IMR-90 (cell line): ENCODE data around the gene SENP2.

Experiments used
- BHLHE40 ChIP-seq: fragments of 150-350 bp; IDR thresholded peaks from 2 replicates; pipeline ENCODE4 v1.6.1; 2016; ENCODE audit warnings: mild to moderate bottlenecking, low read depth, low read length
- CHD1 ChIP-seq: IDR thresholded peaks from 2 replicates; pipeline ENCODE4 v1.6.1; 2012; ENCODE audit warnings: low read depth, low read length, improper control_type of control experiment
- ELK1 ChIP-seq: fragments of 150-350 bp; IDR thresholded peaks from 2 replicates; pipeline ENCODE4 v1.6.1; 2016; ENCODE audit warnings: low read depth, mild to moderate bottlenecking, low read length, moderate library complexity, borderline replicate concordance
- FOS ChIP-seq: fragments of 150-350 bp; IDR thresholded peaks from 2 replicates; pipeline ENCODE4 v1.6.1; 2016; ENCODE audit warnings: low read depth, low read length
- MAFK ChIP-seq: IDR thresholded peaks from 2 replicates; pipeline ENCODE4 v1.6.1; 2012; ENCODE audit warnings: low read depth, low read length, improper control_type of control experiment
- MXI1 ChIP-seq: IDR thresholded peaks from 2 replicates; pipeline ENCODE4 v1.6.1; 2012; ENCODE audit warnings: low read depth, mild to moderate bottlenecking, low read length, moderate library complexity, borderline replicate concordance
- NFE2L2 ChIP-seq: fragments of 150-350 bp; IDR thresholded peaks from 2 replicates; pipeline ENCODE4 v1.6.1; 2016; ENCODE audit warnings: low read depth, mild to moderate bottlenecking, low read length
- POLR2A ChIP-seq: IDR thresholded peaks from 2 replicates; pipeline ENCODE4 v1.6.1; 2012; ENCODE audit warnings: mild to moderate bottlenecking, low read depth, low read length
- SMC3 ChIP-seq: fragments of 150-350 bp; IDR thresholded peaks from 2 replicates; pipeline ENCODE4 v1.6.1; 2016; ENCODE audit warnings: low read depth, mild to moderate bottlenecking, antibody characterized with exemption, low read length, moderate library complexity
- TF ChIP-seq, protein P1 (sequence below): conservative IDR thresholded peaks from 2 replicates; pipeline ENCODE4 v1.5.1; 2012; ENCODE audit warnings: mild to moderate bottlenecking, low read depth, low read length, improper control_type of control experiment

GRCh38 chr3:185586686-185587039 is 568 bp downstream of the SENP2 start:
- TF ChIP-seq, protein P1, sequence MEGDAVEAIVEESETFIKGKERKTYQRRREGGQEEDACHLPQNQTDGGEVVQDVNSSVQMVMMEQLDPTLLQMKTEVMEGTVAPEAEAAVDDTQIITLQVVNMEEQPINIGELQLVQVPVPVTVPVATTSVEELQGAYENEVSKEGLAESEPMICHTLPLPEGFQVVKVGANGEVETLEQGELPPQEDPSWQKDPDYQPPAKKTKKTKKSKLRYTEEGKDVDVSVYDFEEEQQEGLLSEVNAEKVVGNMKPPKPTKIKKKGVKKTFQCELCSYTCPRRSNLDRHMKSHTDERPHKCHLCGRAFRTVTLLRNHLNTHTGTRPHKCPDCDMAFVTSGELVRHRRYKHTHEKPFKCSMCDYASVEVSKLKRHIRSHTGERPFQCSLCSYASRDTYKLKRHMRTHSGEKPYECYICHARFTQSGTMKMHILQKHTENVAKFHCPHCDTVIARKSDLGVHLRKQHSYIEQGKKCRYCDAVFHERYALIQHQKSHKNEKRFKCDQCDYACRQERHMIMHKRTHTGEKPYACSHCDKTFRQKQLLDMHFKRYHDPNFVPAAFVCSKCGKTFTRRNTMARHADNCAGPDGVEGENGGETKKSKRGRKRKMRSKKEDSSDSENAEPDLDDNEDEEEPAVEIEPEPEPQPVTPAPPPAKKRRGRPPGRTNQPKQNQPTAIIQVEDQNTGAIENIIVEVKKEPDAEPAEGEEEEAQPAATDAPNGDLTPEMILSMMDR, result no peak
- TF ChIP-seq FOS (no peak), SMC3 (no peak), POLR2A (no peak), MAFK (no peak), ELK1 (no peak), BHLHE40 (no peak), NFE2L2 (no peak), CHD1 (no peak), MXI1 (no peak)
